K562 (cell line): ENCODE results near the gene ZNF284. TPM values are rescaled to one million over a fixed set of nuclear protein-coding genes. Genes with fewer than 3 reads are reported as not detected.
A peak's percentile ranks its signal among the peaks of the same experiment; 100 is the strongest.

ENCODE experiments used
- ATAC-seq: fragments of 200-7000 bp; cut with Tn5 transposase; 3 replicates; pipeline ENCODE4 v1.9.1; 2020; ENCODE audit warnings: moderate library complexity
- BruUV-seq: library from RNA; stranded (reverse); fragments of 400-500 nt; replicated peaks from 2 replicates; lab custom pipeline; 2021; lab: Mats Ljungman, UMichigan
- CTCF ChIA-PET: fragments of 300-600 bp; formaldehyde crosslinking; extraction: SDS; loops from one replicate; lab custom pipeline; 2021; ENCODE audit warnings: low intra/inter-chr PET ratio; lab: Yijun Ruan, JAX
- POLR2A ChIA-PET: fragments of 300-600, 350-650 bp; sonication (Branson Sonifier 250); formaldehyde crosslinking; extraction: SDS; loops from one replicate; lab custom pipeline; 2021; ENCODE audit warnings: antibody characterized with exemption, inconsistent platforms; lab: Yijun Ruan, JAX
- DNase-seq, 4 experiments: peaks; one replicate each; pipeline versions ENCODE4 v3.0.0 to v3.0.0-alpha.2; 2011 to 2018; ENCODE audit warnings: low spot score in 3 of 4, mixed read lengths in 3 of 4; ENCODE audit errors: extremely low read depth in 1 of 4
- FAIRE-seq: peaks from 2 replicates; lab custom pipeline; 2011; peaks lifted over from hg19 to GRCh38; lab: Jason Lieb, UNC
- H2AFZ ChIP-seq: 2 replicates; pipeline ENCODE4 v1.6.0; 2011; ENCODE audit warnings: low read depth, low read length, control low read depth, inconsistent platforms
- H3K27ac ChIP-seq: fragments of 200-600 bp; 3 replicates; pipeline ENCODE4 v1.8.0; 2011; ENCODE audit warnings: low read depth, mild to moderate bottlenecking, control low read depth, inconsistent platforms, low read length, moderate library complexity, mixed read lengths; ENCODE audit errors: extremely low read depth
- H3K27me3 ChIP-seq, 2 experiments: fragments of 300-600 bp in 1 of 2; 2 replicates in 1 of 2; 3 replicates in 1 of 2; pipeline versions ENCODE4 v1.6.0 to v1.8.0; 2011; ENCODE audit warnings: inconsistent platforms in 2 of 2, low read length in 2 of 2, mild to moderate bottlenecking in 1 of 2, mixed read lengths in 1 of 2, moderate library complexity in 1 of 2; ENCODE audit not compliant: control insufficient read depth in 2 of 2, insufficient read depth in 2 of 2
- H3K36me3 ChIP-seq: fragments of 300-600 bp; 3 replicates; pipeline ENCODE4 v1.8.0; 2011; ENCODE audit warnings: mild to moderate bottlenecking, low read length, inconsistent platforms; ENCODE audit not compliant: control insufficient read depth, insufficient read depth
- H3K4me1 ChIP-seq, 2 experiments: fragments of 200-600 bp in 1 of 2; replicated peaks in 1 of 2; 2 replicates in 1 of 2; 3 replicates in 1 of 2; pipeline versions ENCODE4 v1.5.1 to v1.8.0; 2011; ENCODE audit warnings: inconsistent platforms in 2 of 2, low read length in 2 of 2, mild to moderate bottlenecking in 1 of 2, mixed read lengths in 1 of 2, moderate library complexity in 1 of 2; ENCODE audit not compliant: control insufficient read depth in 2 of 2, insufficient read depth in 2 of 2
- H3K4me2 ChIP-seq: 2 replicates; pipeline ENCODE4 v1.6.1; 2011; ENCODE audit warnings: low read length, control low read depth, inconsistent platforms, mixed read lengths; ENCODE audit not compliant: insufficient read depth
- H3K4me3 ChIP-seq: fragments of 200-600 bp; sonication (generic), shearing (Covaris generic); 2 replicates; pipeline ENCODE4 v1.5.1; 2016; ENCODE audit warnings: control low read depth, inconsistent platforms
- H3K79me2 ChIP-seq: fragments of 200-600 bp; 3 replicates; pipeline ENCODE4 v1.8.0; 2011; ENCODE audit warnings: low read length, inconsistent platforms; ENCODE audit not compliant: control insufficient read depth, insufficient read depth
- H3K9ac ChIP-seq, 2 experiments: 2 replicates each; pipeline versions ENCODE4 v1.6.0 to v1.6.1; 2011; ENCODE audit warnings: low read depth in 2 of 2, low read length in 2 of 2, control low read depth in 1 of 2, inconsistent platforms in 1 of 2, mild to moderate bottlenecking in 1 of 2, mixed read lengths in 1 of 2; ENCODE audit not compliant: insufficient read depth in 1 of 2
- H3K9me1 ChIP-seq: one replicate; pipeline ENCODE4 v1.6.0; 2011; ENCODE audit warnings: inconsistent platforms, mild to moderate bottlenecking, low read length, moderate library complexity; ENCODE audit not compliant: control insufficient read depth, insufficient read depth
- H3K9me3 ChIP-seq: replicated peaks from 2 replicates; pipeline ENCODE4 v1.5.1; 2011; ENCODE audit warnings: low read depth, low read length, inconsistent platforms; ENCODE audit not compliant: control insufficient read depth, insufficient read depth
- H4K20me1 ChIP-seq: replicated peaks from 2 replicates; pipeline ENCODE4 v1.6.1; 2011; ENCODE audit warnings: low read length, inconsistent platforms, mixed read lengths; ENCODE audit not compliant: control insufficient read depth, insufficient read depth
- BRD9 ChIP-seq: fragments of 450-650 bp; IDR thresholded peaks from 2 replicates; pipeline ENCODE4 v1.6.1; 2018; ENCODE audit warnings: low read depth; ENCODE audit not compliant: partially characterized antibody
- in situ Hi-C: fragments of 300-500 bp; cut with MboI; formaldehyde crosslinking; loops from 4 replicates; pipeline ENCODE4 v1.15.0; 2018; ENCODE audit warnings: inconsistent platforms, mixed read lengths
- intact Hi-C: fragments of 100-400 bp; cut with micrococcal nuclease; formaldehyde crosslinking; loops from 2 replicates; pipeline ENCODE4 v1.14.2; 2022
- polyA plus RNA-seq, 8 experiments: library from polyadenylated mRNA; depleted of rRNA in 4 of 8; stranded (reverse) in 5 of 8; unstranded in 3 of 8; fragments of >200 nt; fragmentation: Nextera tagmentation in 2 of 8; fragmentation: Illumina TruSeq in 1 of 8; extraction: Ambion mirVana in 2 of 8; extraction: Trizol in 1 of 8; gene quantifications; 2 replicates each; pipeline versions ENCODE4 v1.2.1 to v1.2.3, GENCODE V29; 2011 to 2014; ENCODE audit warnings: inconsistent platforms in 1 of 8, missing spikeins in 1 of 8
- total RNA-seq, 7 experiments: library from RNA; depleted of rRNA in 6 of 7; stranded (reverse); fragments of >200 nt in 6 of 7; fragmentation: Illumina TruSeq in 2 of 7; extraction: Trizol in 2 of 7; gene quantifications; 2 replicates each; pipeline versions ENCODE4 v1.2.1 to v1.2.3, GENCODE V29; 2011 to 2021; ENCODE audit warnings: low replicate concordance in 1 of 7
- TF ChIP-seq, protein P1 (sequence below): fragments of 250-450 bp; sonication (Bioruptor Pico); IDR thresholded peaks from 2 replicates; pipeline ENCODE4 v1.4.0; 2020; ENCODE audit warnings: mild to moderate bottlenecking
- TF ChIP-seq, protein P2 (sequence below), 2 experiments: fragments of 450-650 bp in 1 of 2; sonication (generic) in 1 of 2; formaldehyde crosslinking in 1 of 2; IDR thresholded peaks in 1 of 2; conservative IDR thresholded peaks in 1 of 2; 2 replicates each; pipeline versions ENCODE4 v1.6.1 to v1.8.1; 2016 to 2023; ENCODE audit warnings: mild to moderate bottlenecking in 2 of 2, moderate library complexity in 2 of 2, inconsistent platforms in 1 of 2, missing genetic modification reagents in 1 of 2

Gene ZNF284
- total and polyA plus RNA-seq, 9 of the 15 experiments (the other 6 are each of a cell fraction or from before 2014, with no cell fraction given): 0.07 to 0.24 (median 0.20) TPM

DNA sequence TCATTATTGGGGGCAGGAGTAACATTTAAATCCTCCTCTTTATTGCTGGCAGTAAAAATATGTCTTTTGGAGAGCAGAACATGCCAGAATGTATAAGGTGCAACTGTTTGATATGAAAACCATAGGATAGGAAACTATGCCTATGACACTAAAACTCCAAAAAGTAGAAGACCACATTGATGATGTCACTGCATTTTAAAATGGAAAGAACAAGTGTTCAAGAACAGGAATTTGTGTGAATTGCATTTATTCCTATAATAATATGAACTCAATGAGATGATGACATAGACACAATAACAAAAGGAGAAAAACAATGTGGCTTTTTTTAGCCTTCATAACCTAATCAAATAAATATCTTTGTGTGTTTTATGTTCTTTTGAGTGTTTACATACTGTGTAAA is 37.5 kb downstream of the ZNF284 start:
- FAIRE-seq (no peak), ATAC-seq (no peak), DNase-seq (no peak)
- Histone ChIP-seq H3K9me3 (peaks cover 21% of the 10 kb centered on the region), H3K9me1 (no peaks in the 10 kb centered on the region), H3K79me2 (0 out of 3 replicates have a peak, but pooled peaks cover 2% of the 10 kb centered on the region), H3K36me3 (peaks cover 11% of the 10 kb centered on the region; the same call in 2 of the 3 replicates), H4K20me1 (no peaks in the 10 kb centered on the region), H3K4me3 (no peak overlapping the region), H2AFZ (no peak overlapping the region), H3K4me1 (no peaks in the 10 kb centered on the region; a peak in 2 of 5 replicates), H3K27me3 (no peaks in the 10 kb centered on the region), H3K27ac (no peak overlapping the region), H3K4me2 (no peak overlapping the region), H3K9ac (no peak overlapping the region)
- no TSS peak for BruUV-seq
- ChIA-PET CTCF (no interaction called here), POLR2A (interaction anchor here (0.6 kb wide), 1 partner anchor 43 kb away, joined by 4 read pairs; no protein-coding TSS in a partner anchor)
- in situ Hi-C loops: no loop called here
- TF ChIP-seq, protein P1, sequence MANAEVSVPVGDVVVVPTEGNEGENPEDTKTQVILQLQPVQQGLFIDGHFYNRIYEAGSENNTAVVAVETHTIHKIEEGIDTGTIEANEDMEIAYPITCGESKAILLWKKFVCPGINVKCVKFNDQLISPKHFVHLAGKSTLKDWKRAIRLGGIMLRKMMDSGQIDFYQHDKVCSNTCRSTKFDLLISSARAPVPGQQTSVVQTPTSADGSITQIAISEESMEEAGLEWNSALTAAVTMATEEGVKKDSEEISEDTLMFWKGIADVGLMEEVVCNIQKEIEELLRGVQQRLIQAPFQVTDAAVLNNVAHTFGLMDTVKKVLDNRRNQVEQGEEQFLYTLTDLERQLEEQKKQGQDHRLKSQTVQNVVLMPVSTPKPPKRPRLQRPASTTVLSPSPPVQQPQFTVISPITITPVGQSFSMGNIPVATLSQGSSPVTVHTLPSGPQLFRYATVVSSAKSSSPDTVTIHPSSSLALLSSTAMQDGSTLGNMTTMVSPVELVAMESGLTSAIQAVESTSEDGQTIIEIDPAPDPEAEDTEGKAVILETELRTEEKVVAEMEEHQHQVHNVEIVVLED: no peak
- TF ChIP-seq BRD9: no peak
- TF ChIP-seq, protein P2, sequence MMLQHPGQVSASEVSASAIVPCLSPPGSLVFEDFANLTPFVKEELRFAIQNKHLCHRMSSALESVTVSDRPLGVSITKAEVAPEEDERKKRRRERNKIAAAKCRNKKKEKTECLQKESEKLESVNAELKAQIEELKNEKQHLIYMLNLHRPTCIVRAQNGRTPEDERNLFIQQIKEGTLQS (IDR thresholded peaks at IDR 0.05): 0 out of 2 replicates have a peak, but pooled peaks have one; percentile 12
- TF ChIP-seq, protein P2 (CRISPR knock-in tag; conservative IDR thresholded peaks at IDR 0.05): no peak
- intact Hi-C loops: no loop called here
